GM08714 (cell line): ENCODE data around the gene NPC1.
"Not testable (repeated sequence)": the region's sequence is repeated elsewhere in the genome, so short reads cannot be mapped to it uniquely, and the experiment has no call there.

Experiments
- H3K4me3 ChIP-seq: fragments of 200-500 bp; sonication (Bioruptor generic); 2 replicates; pipeline ENCODE4 v1.5.1; 2014; ENCODE audit warnings: mild to moderate bottlenecking, low read length, inconsistent platforms
- ZNF274 ChIP-seq: IDR thresholded peaks from 2 replicates; pipeline ENCODE4 v1.6.1; 2012; ENCODE audit warnings: mild to moderate bottlenecking, low read depth, low read length

NPC1 gene

GRCh38 chr18:23574611-23575308, 11.5 kb downstream of the NPC1 start:
- H3K4me3 ChIP-seq, result no peak overlapping the region
- TF ChIP-seq ZNF274, result no peak

GRCh38 chr18:23573626-23574431, 12.5 kb downstream of the NPC1 start:
- no peak overlapping the region for H3K4me3 ChIP-seq
- no peak for TF ChIP-seq ZNF274

GRCh38 chr18:23573020-23573419, 13.3 kb downstream of the NPC1 start:
- TF ChIP-seq ZNF274, result no peak
- no peak overlapping the region for H3K4me3 ChIP-seq

DNA sequence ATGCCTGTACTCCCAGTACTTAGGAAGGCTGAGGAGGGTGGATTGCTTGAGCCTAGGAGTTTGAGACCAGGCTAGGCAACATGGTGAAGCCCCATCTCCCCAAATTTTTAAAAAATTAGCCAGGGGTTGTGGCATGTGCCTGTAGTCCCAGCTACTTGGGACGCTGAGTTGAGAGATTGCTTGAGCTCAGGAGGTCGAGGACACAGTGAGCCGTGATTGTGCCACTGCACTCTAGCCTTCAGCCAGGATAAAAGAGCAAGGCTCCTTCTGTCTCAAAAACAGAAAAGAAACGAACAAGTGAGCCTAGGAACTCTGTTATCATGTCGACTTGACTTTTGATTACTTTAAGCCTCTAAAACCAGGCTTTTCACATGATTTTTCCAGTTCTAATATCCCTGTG, 13.7 kb downstream of the NPC1 start:
- H3K4me3 ChIP-seq, result no peak overlapping the region

GRCh38 chr18:23572012-23572411, 14.3 kb downstream of the NPC1 start:
- H3K4me3 ChIP-seq, result no peak overlapping the region
- TF ChIP-seq ZNF274, result no peak

More for the DNA sequence above, 13.7 kb downstream of the NPC1 start:
- TF ChIP-seq ZNF274, result no peak

- no peak for TF ChIP-seq ZNF274
Measured at GRCh38 chr18:23570912-23571504, 15.3 kb downstream of the NPC1 start.

GRCh38 chr18:23569299-23570063, 16.8 kb downstream of the NPC1 start:
- no peak overlapping the region for H3K4me3 ChIP-seq
- no peak for TF ChIP-seq ZNF274

More at GRCh38 chr18:23570912-23571504, 15.3 kb downstream of the NPC1 start:
- H3K4me3 ChIP-seq, result no peak overlapping the region

DNA sequence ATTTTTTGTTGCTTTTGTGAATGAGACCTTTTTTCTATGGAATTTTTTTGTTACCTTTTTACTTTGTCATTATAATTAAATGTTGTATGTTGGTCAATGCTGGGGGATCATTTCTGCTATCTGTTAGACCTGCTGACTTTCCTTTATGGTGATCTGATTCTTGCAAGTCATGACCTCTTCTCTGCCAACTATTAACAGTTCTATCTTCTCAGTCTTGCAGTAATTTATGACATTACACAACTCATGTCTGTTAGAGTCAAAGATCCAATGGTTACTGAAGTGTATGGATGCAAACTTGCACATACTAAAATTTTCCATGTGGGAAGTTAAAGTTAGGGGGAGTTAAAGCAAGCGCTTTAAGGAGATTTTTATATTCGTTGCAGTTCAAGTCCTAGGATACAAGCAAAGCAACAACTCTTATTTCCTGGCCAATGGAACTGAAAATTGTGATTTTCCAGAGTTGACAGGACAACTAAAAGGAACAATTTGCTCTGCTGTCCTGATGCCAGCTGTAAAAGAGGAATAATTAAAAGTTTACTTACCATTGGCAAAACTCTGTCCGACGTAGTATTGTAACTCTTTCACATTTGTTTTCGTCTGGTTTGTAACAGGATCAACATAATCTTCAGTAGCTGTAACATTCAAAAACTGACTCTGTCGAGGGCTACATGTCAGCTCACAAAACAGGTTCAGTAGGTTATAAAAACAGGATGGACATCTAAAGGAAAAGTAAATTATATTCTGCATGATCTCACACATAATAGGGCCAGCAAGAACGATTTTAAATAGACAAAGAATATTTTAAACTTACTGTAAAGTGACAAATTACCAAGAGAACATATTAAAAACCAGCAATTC, 17.8 kb downstream of the NPC1 start:
- no peak overlapping the region for H3K4me3 ChIP-seq
- no peak for TF ChIP-seq ZNF274

DNA sequence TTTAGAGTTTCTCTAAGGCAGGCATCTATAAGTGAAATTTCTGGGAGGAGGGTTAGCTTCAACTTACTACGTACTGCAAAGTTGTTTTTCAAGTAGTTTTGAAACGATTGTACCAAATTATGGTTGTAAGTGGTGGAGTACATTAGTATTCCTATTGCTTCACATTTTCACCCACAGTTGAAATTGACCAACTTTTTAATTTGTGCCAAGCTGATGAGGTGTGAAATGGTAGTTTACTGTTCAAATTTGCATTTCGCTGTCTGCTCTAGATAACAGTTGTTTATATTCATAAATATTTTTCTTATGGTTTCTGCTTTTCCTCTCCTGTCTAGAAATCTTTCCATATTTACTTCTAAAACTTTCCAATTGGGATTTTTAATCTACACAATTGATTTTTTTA, 18.6 kb downstream of the NPC1 start:
- no peak for TF ChIP-seq ZNF274
- no peak overlapping the region for H3K4me3 ChIP-seq

DNA sequence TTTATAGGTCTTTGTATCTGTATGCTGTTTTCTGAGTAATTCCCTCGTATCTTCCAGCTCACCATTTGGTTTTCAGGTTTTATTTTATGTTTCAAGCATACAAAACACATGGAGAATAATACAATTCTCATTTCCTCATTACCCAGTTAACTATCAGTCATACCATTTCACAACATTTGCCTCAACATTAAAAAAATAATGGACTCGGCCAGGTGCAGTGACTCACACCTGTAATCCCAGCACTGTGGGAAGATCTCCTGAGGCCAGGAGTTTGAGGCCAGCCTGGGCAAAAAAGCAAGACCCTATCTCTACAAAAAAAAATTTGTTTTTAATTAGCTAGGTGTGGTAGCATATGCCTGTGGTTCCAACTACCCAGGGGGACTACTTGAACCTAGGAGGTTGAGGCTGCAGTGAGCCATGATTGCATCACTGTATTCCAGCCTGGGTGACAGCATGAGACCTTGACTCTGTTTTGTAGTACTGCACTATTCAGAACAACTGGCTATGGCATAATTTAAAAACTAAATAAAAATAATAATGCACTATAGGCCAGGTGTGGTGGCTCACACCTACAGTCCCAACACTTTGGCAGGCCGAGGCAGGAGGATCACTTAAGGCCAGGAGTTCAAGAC, 20.3 kb downstream of the NPC1 start:
- no peak overlapping the region for H3K4me3 ChIP-seq
- no peak for TF ChIP-seq ZNF274

- no peak overlapping the region for H3K4me3 ChIP-seq
- no peak for TF ChIP-seq ZNF274
Measured at GRCh38 chr18:23563377-23564043, 22.8 kb downstream of the NPC1 start.

DNA sequence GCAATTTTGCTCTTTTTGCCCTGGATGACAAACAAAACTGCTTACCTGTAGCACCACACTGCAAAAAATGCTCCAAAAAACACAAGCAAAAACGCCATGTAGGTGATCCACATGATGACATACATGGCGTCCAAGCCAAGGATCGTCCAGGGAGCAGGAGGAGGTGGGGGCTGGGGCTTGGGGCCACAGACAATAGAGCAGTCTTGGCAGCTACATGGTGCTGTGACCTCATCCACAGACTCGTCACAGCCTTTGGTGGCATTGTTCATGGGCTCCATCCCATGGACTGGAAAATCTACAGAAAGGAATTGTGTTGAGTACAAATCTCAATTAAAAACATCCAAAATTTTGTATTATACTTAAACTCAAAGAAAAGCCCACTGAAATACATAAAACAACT, 26.1 kb downstream of the NPC1 start:
- TF ChIP-seq ZNF274, result no peak
- no peak overlapping the region for H3K4me3 ChIP-seq

- not testable (repeated sequence) for H3K4me3 ChIP-seq
Measured at GRCh38 chr18:23557511-23557910, 28.8 kb downstream of the NPC1 start.
